IMR-90 (cell line): Measurements from ENCODE around the gene HOXC10.

ENCODE experiments used
- CHD1 ChIP-seq: IDR thresholded peaks from 2 replicates; pipeline ENCODE4 v1.6.1; 2012; ENCODE audit warnings: low read depth, low read length, improper control_type of control experiment
- FOS ChIP-seq: fragments of 150-350 bp; IDR thresholded peaks from 2 replicates; pipeline ENCODE4 v1.6.1; 2016; ENCODE audit warnings: low read depth, low read length
- MAFK ChIP-seq: IDR thresholded peaks from 2 replicates; pipeline ENCODE4 v1.6.1; 2012; ENCODE audit warnings: low read depth, low read length, improper control_type of control experiment
- MAZ ChIP-seq: IDR thresholded peaks from 2 replicates; pipeline ENCODE4 v1.6.1; 2012; ENCODE audit warnings: low read depth, mild to moderate bottlenecking, low read length, improper control_type of control experiment, moderate library complexity, borderline replicate concordance
- NFE2L2 ChIP-seq: fragments of 150-350 bp; IDR thresholded peaks from 2 replicates; pipeline ENCODE4 v1.6.1; 2016; ENCODE audit warnings: low read depth, mild to moderate bottlenecking, low read length
- POLR2A ChIP-seq: IDR thresholded peaks from 2 replicates; pipeline ENCODE4 v1.6.1; 2012; ENCODE audit warnings: mild to moderate bottlenecking, low read depth, low read length
- RAD21 ChIP-seq: IDR thresholded peaks from 2 replicates; pipeline ENCODE4 v1.6.1; 2012; ENCODE audit warnings: low read length, improper control_type of control experiment
- RCOR1 ChIP-seq: IDR thresholded peaks from 2 replicates; pipeline ENCODE4 v1.6.1; 2012; ENCODE audit warnings: mild to moderate bottlenecking, low read length, improper control_type of control experiment; ENCODE audit not compliant: insufficient replicate concordance
- RFX5 ChIP-seq: IDR thresholded peaks from 2 replicates; pipeline ENCODE4 v1.8.0; 2012; ENCODE audit warnings: low read depth, mild to moderate bottlenecking, low read length, moderate library complexity
- SMC3 ChIP-seq: fragments of 150-350 bp; IDR thresholded peaks from 2 replicates; pipeline ENCODE4 v1.6.1; 2016; ENCODE audit warnings: low read depth, mild to moderate bottlenecking, antibody characterized with exemption, low read length, moderate library complexity
- TF ChIP-seq, protein P1 (sequence below): conservative IDR thresholded peaks from 2 replicates; pipeline ENCODE4 v1.5.1; 2012; ENCODE audit warnings: mild to moderate bottlenecking, low read depth, low read length, improper control_type of control experiment

DNA sequence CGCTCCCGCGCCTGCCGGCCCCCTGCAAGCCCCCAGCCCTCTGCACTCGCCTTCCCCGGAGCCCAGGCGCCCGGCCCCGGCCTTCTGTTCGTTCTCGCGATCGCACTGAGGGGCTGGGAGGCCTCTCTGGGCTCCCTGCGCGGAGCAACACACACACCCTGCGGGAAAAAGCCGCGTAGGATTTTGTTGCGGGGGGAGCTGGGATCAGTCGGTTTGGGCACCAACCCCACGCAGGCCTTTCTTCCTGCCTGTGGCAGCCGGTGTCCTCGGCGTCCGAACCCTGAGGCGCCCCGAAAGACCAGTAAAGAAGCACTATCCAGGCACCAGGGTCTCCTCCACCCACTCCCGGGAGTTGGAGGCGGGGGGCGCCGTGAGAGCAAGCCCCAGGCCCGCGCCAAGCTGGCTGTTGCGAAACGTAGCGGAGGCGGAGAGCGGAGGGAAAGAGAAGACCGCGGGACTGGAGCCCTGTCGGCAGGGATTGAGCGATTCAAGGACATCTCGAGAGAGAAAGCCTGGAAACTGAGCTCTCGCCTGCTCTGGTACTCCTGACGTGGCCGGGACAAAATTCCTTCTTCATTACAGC lies 46.0 kb downstream of the HOXC10 start:
- TF ChIP-seq POLR2A (no peak), RAD21 (no peak), RFX5 (no peak), RCOR1 (no peak), SMC3 (no peak), FOS (no peak), MAFK (no peak), CHD1 (no peak), NFE2L2 (no peak), MAZ (no peak)
- TF ChIP-seq, protein P1, sequence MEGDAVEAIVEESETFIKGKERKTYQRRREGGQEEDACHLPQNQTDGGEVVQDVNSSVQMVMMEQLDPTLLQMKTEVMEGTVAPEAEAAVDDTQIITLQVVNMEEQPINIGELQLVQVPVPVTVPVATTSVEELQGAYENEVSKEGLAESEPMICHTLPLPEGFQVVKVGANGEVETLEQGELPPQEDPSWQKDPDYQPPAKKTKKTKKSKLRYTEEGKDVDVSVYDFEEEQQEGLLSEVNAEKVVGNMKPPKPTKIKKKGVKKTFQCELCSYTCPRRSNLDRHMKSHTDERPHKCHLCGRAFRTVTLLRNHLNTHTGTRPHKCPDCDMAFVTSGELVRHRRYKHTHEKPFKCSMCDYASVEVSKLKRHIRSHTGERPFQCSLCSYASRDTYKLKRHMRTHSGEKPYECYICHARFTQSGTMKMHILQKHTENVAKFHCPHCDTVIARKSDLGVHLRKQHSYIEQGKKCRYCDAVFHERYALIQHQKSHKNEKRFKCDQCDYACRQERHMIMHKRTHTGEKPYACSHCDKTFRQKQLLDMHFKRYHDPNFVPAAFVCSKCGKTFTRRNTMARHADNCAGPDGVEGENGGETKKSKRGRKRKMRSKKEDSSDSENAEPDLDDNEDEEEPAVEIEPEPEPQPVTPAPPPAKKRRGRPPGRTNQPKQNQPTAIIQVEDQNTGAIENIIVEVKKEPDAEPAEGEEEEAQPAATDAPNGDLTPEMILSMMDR: no peak
